Esophagus squamous epithelium (tissue), 4 donors: ENCODE results near the gene ATP8A1.

Experiments used
- POLR2A ChIP-seq, 4 donors: fragments of 450-650 bp; IDR thresholded peaks; one replicate each; pipeline ENCODE4 v1.6.1; 2017; ENCODE audit warnings: antibody characterized with exemption in 4 of 4, mild to moderate bottlenecking in 4 of 4, moderate library complexity in 3 of 4
- TF ChIP-seq, protein P1 (sequence below), 6 experiments: fragments of 450-650 bp in 4 of 6; fragments of 200-600 bp in 2 of 6; sonication (generic) in 2 of 6; IDR thresholded peaks; one replicate each; pipeline ENCODE4 v1.5.1; 2016 to 2019; ENCODE audit warnings: antibody characterized with exemption in 6 of 6, mild to moderate bottlenecking in 4 of 6, moderate library complexity in 4 of 6

DNA sequence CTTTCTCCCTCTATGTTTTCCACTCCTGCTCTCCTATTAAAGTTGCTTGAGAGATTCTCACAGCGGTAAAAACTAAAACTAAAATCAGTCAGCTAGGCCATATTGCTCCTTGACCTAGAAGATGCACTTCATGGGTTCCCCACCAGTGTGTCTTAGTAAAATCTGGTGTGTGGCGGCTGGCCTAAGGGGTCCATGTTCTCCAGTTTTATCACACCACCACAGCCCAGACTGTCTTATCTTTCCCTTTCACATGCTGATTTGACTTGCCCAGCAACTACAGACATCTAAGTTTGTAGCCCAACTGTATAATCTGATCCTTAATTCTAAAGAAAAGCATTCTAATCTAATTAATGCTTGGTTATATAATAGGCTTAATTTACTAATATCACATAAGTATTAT is 68.0 kb downstream of the ATP8A1 start:
- TF ChIP-seq, protein P1, sequence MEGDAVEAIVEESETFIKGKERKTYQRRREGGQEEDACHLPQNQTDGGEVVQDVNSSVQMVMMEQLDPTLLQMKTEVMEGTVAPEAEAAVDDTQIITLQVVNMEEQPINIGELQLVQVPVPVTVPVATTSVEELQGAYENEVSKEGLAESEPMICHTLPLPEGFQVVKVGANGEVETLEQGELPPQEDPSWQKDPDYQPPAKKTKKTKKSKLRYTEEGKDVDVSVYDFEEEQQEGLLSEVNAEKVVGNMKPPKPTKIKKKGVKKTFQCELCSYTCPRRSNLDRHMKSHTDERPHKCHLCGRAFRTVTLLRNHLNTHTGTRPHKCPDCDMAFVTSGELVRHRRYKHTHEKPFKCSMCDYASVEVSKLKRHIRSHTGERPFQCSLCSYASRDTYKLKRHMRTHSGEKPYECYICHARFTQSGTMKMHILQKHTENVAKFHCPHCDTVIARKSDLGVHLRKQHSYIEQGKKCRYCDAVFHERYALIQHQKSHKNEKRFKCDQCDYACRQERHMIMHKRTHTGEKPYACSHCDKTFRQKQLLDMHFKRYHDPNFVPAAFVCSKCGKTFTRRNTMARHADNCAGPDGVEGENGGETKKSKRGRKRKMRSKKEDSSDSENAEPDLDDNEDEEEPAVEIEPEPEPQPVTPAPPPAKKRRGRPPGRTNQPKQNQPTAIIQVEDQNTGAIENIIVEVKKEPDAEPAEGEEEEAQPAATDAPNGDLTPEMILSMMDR (IDR thresholded peaks at IDR 0.05), result no peak
- TF ChIP-seq POLR2A (IDR thresholded peaks at IDR 0.05), result no peak
